ELF-1 (cell line): ENCODE data around the gene CTDSPL2.
"Not testable (repeated sequence)": the region's sequence is repeated elsewhere in the genome, so short reads cannot be mapped to it uniquely, and the experiment has no call there.

Experiments used
- DNase-seq: peaks from one replicate; pipeline ENCODE4 v3.0.0-alpha.2; 2016; ENCODE audit warnings: low read depth, low spot score

The CTDSPL2 gene

GRCh38 chr15:44485880-44486279 is 58.5 kb downstream of the CTDSPL2 start:
- DNase-seq, result no peak

DNA sequence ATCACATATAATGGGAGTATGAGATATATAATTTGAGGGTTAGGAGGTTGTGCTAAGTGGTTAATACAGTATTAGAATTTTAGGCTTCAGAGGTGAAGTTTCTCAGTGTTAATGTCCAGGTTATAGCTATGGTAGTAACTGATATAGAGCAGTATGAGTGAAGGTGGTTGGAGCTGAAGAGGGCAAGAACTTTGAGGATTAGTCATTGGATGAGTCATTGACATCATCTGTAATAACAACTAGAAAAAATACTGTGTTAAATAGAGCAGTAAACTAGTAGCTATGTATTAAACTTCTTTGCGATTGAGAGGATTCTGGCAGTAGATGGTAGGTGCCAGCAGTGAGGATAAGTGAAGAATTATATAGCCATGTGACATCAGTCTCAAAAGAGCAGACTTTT is 62.0 kb downstream of the CTDSPL2 start:
- no peak for DNase-seq

GRCh38 chr15:44490622-44491021 is 63.2 kb downstream of the CTDSPL2 start:
- no peak for DNase-seq

GRCh38 chr15:44492040-44492439 is 64.6 kb downstream of the CTDSPL2 start:
- DNase-seq, result no peak

DNA sequence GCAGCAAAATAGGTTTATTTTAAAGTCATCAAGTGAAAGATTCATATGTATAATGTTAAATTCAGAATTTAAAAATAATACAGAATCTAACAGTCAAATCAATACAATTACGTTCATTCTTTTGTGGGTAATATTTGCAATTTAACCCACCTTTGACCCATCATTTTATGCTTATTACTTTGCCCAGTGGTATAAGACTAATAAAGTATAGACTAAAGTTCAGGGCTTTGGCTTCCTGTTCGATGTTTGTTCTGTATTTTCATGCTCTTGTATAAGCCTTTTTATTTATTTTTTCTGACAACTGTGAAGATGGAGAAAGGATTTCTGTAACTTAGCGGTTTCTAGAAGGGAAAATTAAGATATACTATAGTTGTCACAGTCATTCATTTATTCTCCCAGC is 65.2 kb downstream of the CTDSPL2 start:
- no peak for DNase-seq

- DNase-seq, result no peak
Measured at GRCh38 chr15:44495562-44495961, 68.1 kb downstream of the CTDSPL2 start.

DNA sequence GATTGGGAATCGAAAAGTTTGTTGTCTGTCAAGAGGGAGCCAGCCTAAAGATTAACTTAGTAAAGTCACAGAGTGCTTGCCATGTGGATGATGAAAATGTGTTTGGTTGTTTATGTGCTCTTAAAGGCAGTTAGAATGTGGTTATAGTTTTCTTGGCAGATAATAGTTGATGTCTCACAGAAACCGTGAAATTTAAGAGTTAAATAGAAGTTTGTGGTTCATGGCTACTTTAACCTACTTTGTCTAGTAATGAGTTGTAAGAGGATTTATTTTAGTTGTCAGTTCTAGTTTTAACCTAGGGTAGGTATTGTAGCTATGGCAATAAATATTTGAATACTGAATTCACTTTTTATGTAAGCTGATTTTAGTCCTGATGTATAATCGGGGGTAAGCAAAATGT is 73.1 kb downstream of the CTDSPL2 start:
- no peak for DNase-seq

DNA sequence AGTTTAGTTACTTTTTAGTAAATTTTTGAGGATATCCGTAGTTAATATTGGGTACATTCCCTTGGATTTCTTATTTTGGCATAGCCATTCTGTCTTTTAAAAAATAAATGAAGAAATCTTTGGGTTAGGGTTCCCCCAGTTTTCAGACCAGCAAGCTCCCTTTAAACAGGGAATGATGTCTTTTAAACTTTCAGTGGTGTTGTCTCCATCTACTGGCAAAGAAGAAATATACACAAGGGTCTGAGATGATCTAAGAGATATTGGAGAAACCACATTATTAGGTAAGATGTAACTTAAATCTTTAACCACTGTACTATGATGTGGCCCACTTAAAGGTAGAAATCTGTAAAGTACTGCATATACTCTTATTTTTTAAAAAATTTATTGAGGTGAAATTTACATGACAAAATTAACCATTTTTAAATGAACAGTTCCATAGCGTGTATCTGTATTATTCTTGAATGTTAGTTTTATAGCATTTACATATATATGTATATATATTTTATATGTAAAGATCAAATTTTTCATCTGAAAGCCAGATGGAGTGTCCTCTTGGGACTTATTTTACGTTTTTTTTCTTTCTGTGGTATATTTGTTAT is 74.4 kb downstream of the CTDSPL2 start:
- DNase-seq, result no peak

GRCh38 chr15:44516436-44516835 is 89.0 kb downstream of the CTDSPL2 start:
- DNase-seq, result no peak

DNA sequence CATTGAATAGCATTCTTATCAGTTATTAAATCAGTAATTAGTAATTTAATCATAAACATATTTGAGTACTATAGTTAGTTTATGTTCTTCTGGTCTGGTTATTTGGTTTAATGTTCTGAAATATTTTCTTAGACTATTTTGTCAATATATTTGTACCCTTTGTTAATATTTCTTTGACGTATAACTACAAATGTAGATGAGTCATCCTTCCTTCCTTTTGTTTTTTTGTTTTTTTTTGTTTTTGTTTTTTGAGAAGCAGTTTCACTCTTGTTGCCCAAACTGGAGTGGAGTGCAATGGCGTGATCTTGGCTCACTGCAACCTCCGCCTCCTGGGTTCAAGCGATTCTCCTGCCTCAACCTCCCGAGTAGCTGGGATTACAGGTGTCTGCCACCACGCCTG is 92.1 kb downstream of the CTDSPL2 start:
- DNase-seq, result no peak

- DNase-seq, result no peak
Measured at GRCh38 chr15:44525018-44525417, 97.6 kb downstream of the CTDSPL2 start.

- no peak for DNase-seq
Measured at GRCh38 chr15:44527241-44527640, 99.8 kb downstream of the CTDSPL2 start.

DNA sequence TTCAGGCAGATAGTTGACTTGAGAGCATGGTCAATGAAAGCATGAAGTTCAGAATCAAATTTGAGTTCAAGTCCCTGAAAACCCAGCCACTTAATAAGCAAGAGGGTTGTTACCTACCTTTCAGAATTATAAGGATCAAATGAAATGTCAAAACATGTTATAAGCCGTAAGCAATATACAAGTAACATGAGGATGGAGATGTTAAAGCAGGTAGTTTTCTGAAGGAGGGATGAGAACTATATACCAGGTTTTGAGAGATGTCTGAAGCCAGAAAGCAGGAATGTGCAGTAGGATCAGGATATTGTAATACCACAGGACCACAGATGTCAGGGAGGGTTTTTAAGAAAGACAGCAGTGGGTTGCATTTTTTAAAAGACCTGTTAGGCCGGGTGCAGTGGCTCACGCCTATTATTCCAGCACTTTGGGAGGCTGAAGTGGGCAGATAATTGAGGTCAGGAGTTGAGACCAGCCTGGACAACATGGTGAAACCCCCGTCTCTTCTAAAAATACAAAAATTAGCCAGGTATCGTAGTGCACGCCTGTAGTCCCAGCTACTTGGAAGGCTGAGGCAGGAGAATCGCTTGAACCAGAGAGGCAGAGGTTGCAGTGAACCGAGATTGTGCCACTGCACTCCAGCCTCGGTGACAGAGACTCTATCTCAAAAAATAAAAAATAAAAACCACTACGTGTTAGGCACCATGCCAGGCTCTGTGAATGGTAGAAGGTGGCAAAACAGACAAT is 102.6 kb downstream of the CTDSPL2 start:
- no peak for DNase-seq

DNA sequence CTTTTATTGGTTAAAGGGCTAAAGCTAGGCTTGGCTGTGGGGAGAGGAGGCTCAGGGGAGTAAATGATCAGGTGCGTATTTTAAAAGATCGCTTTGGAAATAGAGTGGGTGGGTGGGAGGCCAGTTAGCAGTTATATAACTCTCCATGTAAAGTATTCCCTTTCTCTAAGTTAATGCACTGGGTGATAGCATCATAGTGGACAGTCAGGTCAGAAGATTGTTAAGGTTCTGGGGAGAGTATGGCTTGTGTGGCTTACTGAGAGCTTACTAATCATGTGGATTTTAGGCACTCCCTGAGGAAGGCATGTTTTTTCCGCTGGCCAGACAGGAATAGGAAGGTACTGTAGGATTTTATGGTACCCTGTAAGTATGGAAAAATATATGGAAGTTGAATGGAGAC is 103.2 kb downstream of the CTDSPL2 start:
- no peak for DNase-seq

DNA sequence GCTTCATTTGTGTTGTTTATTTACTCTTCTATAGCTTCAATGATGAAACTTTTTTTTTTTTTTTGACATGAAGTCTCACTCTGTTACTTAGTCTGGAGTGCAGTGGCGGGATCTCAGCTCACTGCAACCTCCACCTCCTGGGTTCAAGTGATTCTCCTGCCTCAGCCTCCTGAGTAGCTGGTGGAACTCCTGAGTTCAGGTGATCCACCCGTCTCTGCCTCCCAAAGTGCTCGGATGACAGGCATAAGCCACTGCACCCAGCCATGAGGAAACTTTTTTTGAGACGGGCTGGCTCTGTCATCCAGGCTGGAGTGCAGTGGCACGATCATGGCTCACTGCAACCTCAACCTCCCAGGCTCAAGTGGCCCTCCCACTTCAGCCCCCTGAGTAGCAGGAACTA is 104.8 kb downstream of the CTDSPL2 start:
- not testable (repeated sequence) for DNase-seq

DNA sequence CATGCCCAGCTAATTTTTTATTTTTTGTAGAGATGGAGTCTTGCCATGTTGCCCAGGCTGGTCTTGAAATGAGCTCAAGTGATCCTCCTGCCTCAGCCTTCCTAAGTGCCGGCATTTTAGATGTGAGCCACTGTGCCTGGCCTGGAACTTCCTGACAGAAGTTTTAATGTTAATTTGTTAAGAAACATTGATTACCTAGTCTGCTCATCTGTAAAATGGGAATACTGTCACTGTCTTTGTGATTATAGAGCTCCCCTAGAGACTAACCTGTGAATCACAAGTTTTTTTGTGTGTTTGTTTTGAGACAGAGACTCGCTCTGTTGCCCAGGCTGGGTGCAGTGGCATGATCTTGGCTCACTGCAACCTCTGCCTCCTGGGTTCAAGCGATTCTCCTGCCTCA is 105.3 kb downstream of the CTDSPL2 start:
- DNase-seq, result no peak

GRCh38 chr15:44535092-44535491 is 107.7 kb downstream of the CTDSPL2 start:
- no peak for DNase-seq

DNA sequence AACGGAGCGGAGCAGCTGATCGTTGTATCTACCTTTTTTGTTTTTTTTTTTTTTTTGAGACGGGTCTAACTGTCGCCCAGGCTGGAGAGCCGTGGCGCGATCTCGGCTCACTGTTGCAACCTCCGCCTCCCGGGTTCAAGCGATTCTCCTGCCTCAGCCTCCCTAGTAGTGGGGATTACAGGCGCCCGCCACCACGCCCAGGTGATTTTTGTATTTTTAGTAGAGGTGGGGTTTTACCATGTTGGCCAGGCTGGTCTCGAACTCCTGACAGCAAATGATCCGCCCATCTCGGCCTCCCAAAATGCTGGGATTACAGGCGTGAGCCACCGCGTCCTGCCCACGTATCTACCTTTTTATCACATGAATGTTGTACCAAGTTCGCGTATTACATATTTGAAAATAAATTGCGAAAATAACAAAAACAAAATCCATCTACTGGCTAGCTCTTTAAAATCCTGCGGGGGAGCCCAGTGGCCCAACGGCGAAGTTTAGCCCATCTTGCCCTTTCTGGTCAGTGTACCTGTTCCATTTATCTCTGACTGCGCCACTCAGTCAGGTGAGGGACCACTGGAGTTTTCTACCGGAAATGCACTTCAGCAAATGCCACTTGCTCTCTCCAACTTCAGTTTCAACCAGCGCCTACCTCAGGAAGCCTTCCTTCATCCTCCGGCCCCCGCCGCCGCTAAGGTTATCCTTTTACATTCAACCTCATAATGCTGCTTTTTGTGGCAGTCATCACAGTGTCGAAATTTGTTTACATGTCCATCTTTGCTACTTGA is 108.3 kb downstream of the CTDSPL2 start:
- DNase-seq, result no peak

- no peak for DNase-seq
Measured at GRCh38 chr15:44536302-44536961, 109.0 kb downstream of the CTDSPL2 start.

DNA sequence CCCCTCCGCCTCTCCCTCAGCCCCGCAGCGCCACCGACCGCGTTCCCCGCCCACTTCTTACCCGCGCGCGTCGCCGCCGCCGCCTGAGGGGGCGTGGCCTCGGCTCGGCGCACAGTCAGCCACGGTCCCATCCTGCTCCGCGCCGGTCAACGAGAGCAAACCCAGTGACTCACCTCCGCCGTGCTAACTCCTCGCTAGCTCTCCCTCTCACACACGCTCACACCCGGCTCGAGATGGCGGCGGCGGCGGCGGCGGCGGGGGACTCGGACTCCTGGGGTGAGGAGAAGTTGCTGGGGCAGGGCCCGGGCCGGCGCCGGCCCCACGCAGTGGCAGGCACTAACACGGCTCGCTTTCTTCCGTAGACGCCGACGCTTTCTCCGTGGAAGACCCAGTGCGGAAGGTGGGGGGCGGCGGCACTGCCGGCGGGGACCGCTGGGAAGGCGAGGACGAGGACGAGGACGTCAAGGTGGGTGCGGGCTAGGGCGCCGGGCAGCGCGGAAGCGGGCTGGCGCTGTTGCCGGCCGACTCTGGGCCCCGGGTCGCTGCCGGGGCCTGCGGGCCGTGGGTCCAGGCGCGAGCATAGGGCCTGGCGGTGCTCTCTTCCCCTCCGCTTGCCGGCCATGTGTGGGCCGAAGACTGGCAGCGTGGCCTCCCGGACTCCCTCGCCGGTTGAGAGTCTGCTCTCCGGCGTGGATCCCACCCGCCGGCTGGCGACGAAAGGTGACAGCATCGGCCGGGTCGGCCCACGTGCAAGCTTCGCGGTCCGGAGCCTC is 109.7 kb downstream of the CTDSPL2 start, which contains the start of gene EIF3J:
TSS of gene EIF3J (plus strand) at position 186 of the 773 bp plus-strand sequence. CDS start at position 234, 48 bp downstream.
- peak; percentile 96 for DNase-seq

- DNase-seq, result no peak
Measured at GRCh38 chr15:44537735-44538240, 110.4 kb downstream of the CTDSPL2 start.
